ENCODE results near the gene RAB7A. TPM values are rescaled to one million over a fixed set of nuclear protein-coding genes. Genes with fewer than 3 reads are reported as not detected.

Gene RAB7A
- total and polyA plus RNA-seq, 2 of the 4 experiments (the other 2 are of a cell fraction): 57.0 to 240 TPM

DNA sequence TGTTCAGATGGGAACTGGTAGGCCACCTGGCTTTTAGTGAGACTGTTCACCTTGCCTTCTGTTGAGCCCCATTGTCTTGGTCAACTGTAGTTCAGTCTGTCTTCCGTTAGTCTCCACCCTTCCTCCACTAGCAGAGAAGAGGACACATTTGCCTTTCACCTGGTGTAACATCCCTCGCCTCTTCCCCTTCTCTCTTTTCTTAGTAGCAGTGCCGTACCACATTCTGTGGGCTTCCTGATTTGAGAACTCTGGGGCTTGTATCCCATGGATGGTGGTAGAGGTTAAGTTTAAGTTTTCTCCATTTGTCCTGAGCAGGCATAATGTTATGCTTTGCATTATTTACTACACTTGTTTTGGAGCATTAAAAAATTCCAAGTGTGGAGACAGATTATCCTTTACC is 49.3 kb downstream of the RAB7A start:
- no TSS peak for BruUV-seq (replicated peaks)
- H2BK120ac ChIP-seq (ENCODE audit: low read depth, low read length): no peak overlapping the region
- intact Hi-C loops (cut with micrococcal nuclease) (no loop called here), in situ Hi-C loops (cut with MboI; ENCODE audit: low sequenced_read_pairs) (no loop called here), dilution Hi-C loops (cut with HindIII; ENCODE audit: low sequenced_read_pairs, unreplicated experiment) (no loop called here)
- H3K4me3 ChIP-seq (ENCODE audit: insufficient read depth, low read depth, low read length): no peak overlapping the region
- 100% methylated on average over 1 of the region's 3 CpGs; no CpG with 5 or more reads in 1 of the 2 experiments for WGBS, 2 experiments (ENCODE audit: extremely low coverage in 2 of 2, insufficient read length in 1 of 2)
- DNase-seq: no peak
- H3K9me1 ChIP-seq (ENCODE audit: insufficient read depth, low read length): peaks cover 25% of the 10 kb centered on the region
- H3K18ac ChIP-seq (ENCODE audit: low read depth, low read length): no peak overlapping the region
- no peaks in the 10 kb centered on the region for H3K36me3 ChIP-seq (ENCODE audit: control insufficient read depth, insufficient read depth, low read length)
- no peak overlapping the region for H2BK15ac ChIP-seq (ENCODE audit: low read depth, low read length)
- no peak overlapping the region for H3K14ac ChIP-seq (replicated peaks; ENCODE audit: low read depth, low read length)
- no peak overlapping the region for H2AK9ac ChIP-seq (replicated peaks; ENCODE audit: low read depth, low read length, poor library complexity)
- H3K9me3 ChIP-seq (ENCODE audit: control insufficient read depth, insufficient read depth, low read length): no peaks in the 10 kb centered on the region
- no peaks in the 10 kb centered on the region for H3K27me3 ChIP-seq (ENCODE audit: control insufficient read depth, insufficient read depth, low read length)
- no peak overlapping the region for H3K27ac ChIP-seq (ENCODE audit: insufficient read depth, low read length)
- no peak for ATAC-seq (ENCODE audit: low read depth)
- no peak overlapping the region for H2BK20ac ChIP-seq (ENCODE audit: low read depth, low read length)
- no peak overlapping the region for H2BK5ac ChIP-seq (ENCODE audit: low read depth, low read length, poor library complexity, severe bottlenecking)
- POLR2A ChIA-PET (ENCODE audit: unreplicated experiment): no interaction called here
- CTCF ChIA-PET: no interaction called here
- H3K23ac ChIP-seq (ENCODE audit: low read depth, low read length): no peak overlapping the region
- peak overlapping the region; percentile 24 for H2AFZ ChIP-seq (replicated peaks; ENCODE audit: low read length, poor library complexity)
- no peak overlapping the region for H2AK5ac ChIP-seq (ENCODE audit: low read depth, low read length)
- no peak for TF ChIP-seq RAD21 (IDR thresholded peaks at IDR 0.05; ENCODE audit: low read length)
- TF ChIP-seq POLR2A (IDR thresholded peaks at IDR 0.05; ENCODE audit: low read depth, low read length): no peak
- no peak for TF ChIP-seq MAFK (IDR thresholded peaks at IDR 0.05; ENCODE audit: low read depth, low read length)
- TF ChIP-seq, protein P1, sequence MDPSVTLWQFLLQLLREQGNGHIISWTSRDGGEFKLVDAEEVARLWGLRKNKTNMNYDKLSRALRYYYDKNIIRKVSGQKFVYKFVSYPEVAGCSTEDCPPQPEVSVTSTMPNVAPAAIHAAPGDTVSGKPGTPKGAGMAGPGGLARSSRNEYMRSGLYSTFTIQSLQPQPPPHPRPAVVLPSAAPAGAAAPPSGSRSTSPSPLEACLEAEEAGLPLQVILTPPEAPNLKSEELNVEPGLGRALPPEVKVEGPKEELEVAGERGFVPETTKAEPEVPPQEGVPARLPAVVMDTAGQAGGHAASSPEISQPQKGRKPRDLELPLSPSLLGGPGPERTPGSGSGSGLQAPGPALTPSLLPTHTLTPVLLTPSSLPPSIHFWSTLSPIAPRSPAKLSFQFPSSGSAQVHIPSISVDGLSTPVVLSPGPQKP (IDR thresholded peaks at IDR 0.05; ENCODE audit: borderline replicate concordance, low read depth, low read length): no peak
- TF ChIP-seq, protein P2, sequence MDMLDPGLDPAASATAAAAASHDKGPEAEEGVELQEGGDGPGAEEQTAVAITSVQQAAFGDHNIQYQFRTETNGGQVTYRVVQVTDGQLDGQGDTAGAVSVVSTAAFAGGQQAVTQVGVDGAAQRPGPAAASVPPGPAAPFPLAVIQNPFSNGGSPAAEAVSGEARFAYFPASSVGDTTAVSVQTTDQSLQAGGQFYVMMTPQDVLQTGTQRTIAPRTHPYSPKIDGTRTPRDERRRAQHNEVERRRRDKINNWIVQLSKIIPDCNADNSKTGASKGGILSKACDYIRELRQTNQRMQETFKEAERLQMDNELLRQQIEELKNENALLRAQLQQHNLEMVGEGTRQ (IDR thresholded peaks at IDR 0.05; ENCODE audit: low read depth, low read length): no peak
- no peak for TF ChIP-seq SMC3 (IDR thresholded peaks at IDR 0.05; ENCODE audit: low read depth, low read length)
- no peak for TF ChIP-seq MAZ (IDR thresholded peaks at IDR 0.05; ENCODE audit: borderline replicate concordance, low read depth, low read length)
- no peak for TF ChIP-seq MXI1 (IDR thresholded peaks at IDR 0.05; ENCODE audit: borderline replicate concordance, low read depth, low read length)
- TF ChIP-seq, protein P3, sequence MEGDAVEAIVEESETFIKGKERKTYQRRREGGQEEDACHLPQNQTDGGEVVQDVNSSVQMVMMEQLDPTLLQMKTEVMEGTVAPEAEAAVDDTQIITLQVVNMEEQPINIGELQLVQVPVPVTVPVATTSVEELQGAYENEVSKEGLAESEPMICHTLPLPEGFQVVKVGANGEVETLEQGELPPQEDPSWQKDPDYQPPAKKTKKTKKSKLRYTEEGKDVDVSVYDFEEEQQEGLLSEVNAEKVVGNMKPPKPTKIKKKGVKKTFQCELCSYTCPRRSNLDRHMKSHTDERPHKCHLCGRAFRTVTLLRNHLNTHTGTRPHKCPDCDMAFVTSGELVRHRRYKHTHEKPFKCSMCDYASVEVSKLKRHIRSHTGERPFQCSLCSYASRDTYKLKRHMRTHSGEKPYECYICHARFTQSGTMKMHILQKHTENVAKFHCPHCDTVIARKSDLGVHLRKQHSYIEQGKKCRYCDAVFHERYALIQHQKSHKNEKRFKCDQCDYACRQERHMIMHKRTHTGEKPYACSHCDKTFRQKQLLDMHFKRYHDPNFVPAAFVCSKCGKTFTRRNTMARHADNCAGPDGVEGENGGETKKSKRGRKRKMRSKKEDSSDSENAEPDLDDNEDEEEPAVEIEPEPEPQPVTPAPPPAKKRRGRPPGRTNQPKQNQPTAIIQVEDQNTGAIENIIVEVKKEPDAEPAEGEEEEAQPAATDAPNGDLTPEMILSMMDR (conservative IDR thresholded peaks at IDR 0.05; ENCODE audit: low read depth, low read length): no peak
- TF ChIP-seq RCOR1 (IDR thresholded peaks at IDR 0.05; ENCODE audit: insufficient replicate concordance, low read length): no peak
- no peak for TF ChIP-seq RFX5 (IDR thresholded peaks at IDR 0.05; ENCODE audit: low read depth, low read length)
- TF ChIP-seq CEBPB (IDR thresholded peaks at IDR 0.05; ENCODE audit: low read depth, low read length): no peak
- TF ChIP-seq BHLHE40 (IDR thresholded peaks at IDR 0.05; ENCODE audit: low read depth, low read length): no peak
- no peak for TF ChIP-seq NFE2L2 (IDR thresholded peaks at IDR 0.05; ENCODE audit: low read depth, low read length)
- no peak for TF ChIP-seq CHD1 (IDR thresholded peaks at IDR 0.05; ENCODE audit: low read depth, low read length)
- no peak for TF ChIP-seq FOS (IDR thresholded peaks at IDR 0.05; ENCODE audit: low read depth, low read length)
- no peak overlapping the region for H3K9ac ChIP-seq (ENCODE audit: low read depth, low read length)
- H3K4me1 ChIP-seq (ENCODE audit: control insufficient read depth, insufficient read depth, low read length): peaks cover 5% of the 10 kb centered on the region
- H3K79me1 ChIP-seq (ENCODE audit: low read depth in 1 of 2, low read length in 2 of 2): peaks cover 8 to 71% of the 10 kb centered on the region in 2 experiments; a peak in 3 of 4 replicates
- H4K5ac ChIP-seq (ENCODE audit: low read depth, low read length): no peak overlapping the region
- H4K91ac ChIP-seq (ENCODE audit: insufficient read depth, low read depth, low read length): no peak overlapping the region
- peaks cover 84% of the 10 kb centered on the region for H4K20me1 ChIP-seq (ENCODE audit: insufficient read depth, low read length)
- no peak overlapping the region for H4K8ac ChIP-seq (ENCODE audit: low read depth in 2 of 2, low read length in 2 of 2)
- H3K4ac ChIP-seq (ENCODE audit: low read depth, low read length): no peak overlapping the region
- H3K4me2 ChIP-seq (ENCODE audit: low read depth, low read length): no peak overlapping the region
- H3K56ac ChIP-seq (ENCODE audit: extremely low read depth, insufficient read depth, low read length): no peak overlapping the region
